Activated naive CD8-positive, alpha-beta T cell treated with anti-CD3 and anti-CD28 coated beads, Interleukin-2, amount 10 ng/mL, durations not matched to agents 7 days and 5 days (primary cell): ENCODE results near the gene NME4. TPM values are rescaled to one million over a fixed set of nuclear protein-coding genes. Genes with fewer than 3 reads are reported as not detected.

Source experiments
- ATAC-seq: fragments of 150-1000 bp; cut with Tn5 transposase; one replicate; pipeline ENCODE4 v1.10.0; 2021; ENCODE audit warnings: low read depth, moderate library complexity
- POLR2A ChIA-PET: fragments of 350-600 bp; sonication (Branson Sonifier 250); formaldehyde crosslinking; loops from one replicate; lab custom pipeline; 2021; ENCODE audit warnings: antibody characterized with exemption; lab: Charles Lee
- DNase-seq: peaks from one replicate; pipeline ENCODE4 v3.0.0; 2021
- H3K27ac Mint-ChIP-seq: one replicate; pipeline ENCODE4 v1.8.0; 2022; ENCODE audit warnings: mild to moderate bottlenecking, mixed read lengths
- H3K27me3 Mint-ChIP-seq: one replicate; pipeline ENCODE4 v1.8.0; 2022; ENCODE audit warnings: mild to moderate bottlenecking, moderate library complexity, mixed read lengths
- H3K36me3 Mint-ChIP-seq: one replicate; pipeline ENCODE4 v1.8.0; 2021; ENCODE audit warnings: mild to moderate bottlenecking, mixed read lengths
- H3K4me1 Mint-ChIP-seq: one replicate; pipeline ENCODE4 v1.8.0; 2021; ENCODE audit warnings: mixed read lengths
- H3K4me3 Mint-ChIP-seq: one replicate; pipeline ENCODE4 v1.8.0; 2022; ENCODE audit warnings: mild to moderate bottlenecking, moderate library complexity, mixed read lengths
- H3K9me3 Mint-ChIP-seq: one replicate; pipeline ENCODE4 v1.8.0; 2021; ENCODE audit warnings: mixed read lengths
- total RNA-seq, 2 experiments: library from RNA; stranded (reverse); gene quantifications; one replicate each; pipeline ENCODE4 v1.2.3, GENCODE V29; 2021

Gene NME4
- total RNA-seq, 2 experiments from 2014 or later = 8.2 to 8.8 TPM

DNA sequence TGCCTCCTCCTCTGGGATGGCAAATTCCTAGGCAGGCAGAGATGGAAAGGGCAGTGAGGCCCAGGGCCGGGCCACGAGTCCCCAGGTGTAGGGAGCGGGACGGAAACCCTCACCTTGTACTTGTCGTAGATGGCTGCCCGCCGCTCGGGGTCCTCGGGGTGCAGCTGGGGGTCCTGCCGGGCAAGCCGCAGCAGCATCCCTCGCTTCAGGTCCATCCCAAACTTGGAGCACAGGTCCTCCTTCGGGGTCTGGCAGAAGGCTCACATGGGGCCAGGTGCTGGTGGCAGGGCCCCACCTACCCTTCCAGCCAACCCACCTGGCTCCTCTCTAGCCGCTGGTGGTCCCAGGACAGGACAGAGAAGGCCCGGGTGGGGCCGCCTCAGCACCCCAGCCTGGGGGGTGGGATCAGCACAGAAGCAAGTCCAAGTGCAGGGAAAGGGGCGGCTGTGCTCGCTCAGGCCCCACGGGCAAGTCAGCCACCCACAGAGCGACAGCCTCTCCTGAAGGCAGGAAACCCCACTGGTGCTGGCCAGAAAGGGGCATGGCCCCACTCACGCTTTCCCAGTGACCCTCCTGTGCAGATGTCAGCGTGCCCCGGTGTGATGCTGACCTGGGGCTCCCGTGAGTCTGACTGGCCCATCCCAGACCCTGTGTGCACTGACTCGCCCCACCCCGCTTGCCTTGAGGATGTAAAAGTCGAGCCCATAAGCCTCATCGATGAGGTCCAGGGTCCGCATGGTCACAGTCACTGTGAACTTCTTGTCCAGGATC is 28.4 kb upstream of the NME4 start:
- DNase-seq (no peak), ATAC-seq (no peak)
- no peaks in the 10 kb centered on the region for H3K9me3 Mint-ChIP-seq
- peak overlapping the region; percentile 42 for H3K27ac Mint-ChIP-seq
- POLR2A ChIA-PET = no interaction called here
- H3K36me3 Mint-ChIP-seq = peaks cover 9% of the 10 kb centered on the region
- H3K4me3 Mint-ChIP-seq = no peak overlapping the region
- peaks cover 2% of the 10 kb centered on the region for H3K27me3 Mint-ChIP-seq
- H3K4me1 Mint-ChIP-seq = peaks cover 5% of the 10 kb centered on the region

DNA sequence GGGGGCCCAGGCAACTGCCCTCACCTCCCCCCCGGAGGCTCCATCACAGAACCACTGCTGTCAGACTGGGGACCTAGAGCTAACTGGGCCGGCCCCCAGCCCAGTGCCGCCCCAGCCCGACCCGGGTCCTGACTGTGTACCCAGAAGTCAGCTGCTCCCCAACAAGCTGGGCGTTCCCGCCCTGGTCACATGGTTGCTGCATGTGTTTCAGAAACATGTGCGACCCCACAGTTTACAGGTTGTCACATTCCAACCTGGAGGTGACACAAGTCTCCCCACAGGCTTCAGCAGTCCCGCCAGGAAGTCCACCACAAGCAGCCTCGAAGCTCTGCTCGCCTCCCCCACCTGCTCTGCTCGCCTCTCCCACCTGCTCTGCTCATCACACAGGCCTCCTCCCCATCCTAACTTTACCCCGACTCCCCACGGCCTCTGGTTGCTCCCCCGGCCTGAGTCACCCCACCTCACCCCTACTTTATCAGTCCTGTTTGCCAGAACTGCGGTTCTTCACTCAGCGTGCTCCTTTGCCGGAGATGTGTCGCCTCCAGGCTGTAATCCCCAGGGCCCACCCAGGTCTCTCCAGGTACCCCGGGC is 27.6 kb upstream of the NME4 start:
- DNase-seq = no peak
- POLR2A ChIA-PET = no interaction called here
- Mint-ChIP-seq H3K9me3 (no peaks in the 10 kb centered on the region), H3K27ac (peak overlapping the region; percentile 42), H3K4me1 (peaks cover 5% of the 10 kb centered on the region), H3K36me3 (peaks cover 9% of the 10 kb centered on the region), H3K27me3 (no peaks in the 10 kb centered on the region), H3K4me3 (peak overlapping the region; percentile 64)
- ATAC-seq = no peak

DNA sequence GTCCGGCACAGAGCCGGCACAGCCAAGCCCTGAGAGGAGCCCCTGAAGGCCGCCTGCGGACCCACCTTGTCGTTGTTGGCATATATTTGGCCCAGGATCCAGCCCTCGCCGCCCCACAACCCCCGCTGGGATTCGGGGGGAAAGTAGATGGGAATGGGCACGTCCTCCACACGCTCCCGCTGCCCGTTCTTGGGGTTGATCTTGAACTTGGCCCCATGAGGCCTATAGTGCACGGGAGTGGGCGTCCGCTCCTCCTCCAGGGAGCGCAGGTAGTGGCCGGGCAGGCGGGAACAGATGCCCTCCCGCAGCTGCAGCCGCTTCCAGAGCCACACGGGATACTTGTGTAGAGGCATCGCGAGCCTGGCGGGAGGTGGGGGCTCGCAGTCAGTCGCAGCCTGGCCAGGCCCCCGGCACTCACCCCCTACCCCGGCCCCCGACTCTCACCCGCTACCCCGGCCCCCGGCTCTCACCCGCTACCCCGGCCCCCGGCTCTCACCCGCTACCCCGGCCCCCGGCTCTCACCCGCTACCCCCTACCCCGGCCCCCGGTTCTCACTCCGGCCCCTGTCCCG is 27.0 kb upstream of the NME4 start:
- POLR2A ChIA-PET = interaction anchor here (1.0 to 2.1 kb wide), 5 partner anchors 8 to 198 kb away, joined by 5 to 27 read pairs (median 7); partner anchors contain the start of genes DECR2 and PGAP6
- ATAC-seq (no peak), DNase-seq (no peak)
- peaks cover 5% of the 10 kb centered on the region for H3K4me1 Mint-ChIP-seq
- H3K9me3 Mint-ChIP-seq = no peaks in the 10 kb centered on the region
- H3K27me3 Mint-ChIP-seq = no peaks in the 10 kb centered on the region
- H3K27ac Mint-ChIP-seq = peak overlapping the region; percentile 61
- peaks cover 9% of the 10 kb centered on the region for H3K36me3 Mint-ChIP-seq
- peak overlapping the region; percentile 64 for H3K4me3 Mint-ChIP-seq

DNA sequence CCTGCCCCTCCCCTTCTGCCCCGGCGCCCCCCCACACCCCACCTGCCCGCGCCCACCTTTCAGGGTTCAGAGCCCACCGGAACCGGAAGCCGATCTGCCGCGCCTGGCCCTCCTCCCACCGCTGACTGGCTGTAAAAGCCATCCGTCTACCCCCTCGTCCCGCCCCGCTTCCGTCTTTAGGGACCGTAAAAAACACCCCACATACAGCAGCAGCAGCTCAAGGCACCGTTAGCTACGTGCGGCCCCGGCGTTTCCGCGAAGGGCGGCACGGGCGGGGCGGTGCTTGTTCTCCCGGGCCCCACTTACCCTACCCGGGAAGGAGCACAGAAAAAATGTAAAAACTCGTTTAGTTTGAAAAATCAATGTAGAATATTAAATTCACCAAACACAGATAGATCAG is 26.6 kb upstream of the NME4 start, which contains the start of gene MRPL28:
Gene MRPL28, minus strand, starts transcription at position 96 of the 400 bp plus-strand sequence. CDS start 320 bp downstream, outside the sequence.
- POLR2A ChIA-PET = interaction anchor here (0.9 to 2.1 kb wide), 6 partner anchors 8 to 198 kb away, joined by 5 to 27 read pairs (median 6); partner anchors contain the start of genes DECR2 and PGAP6
- peaks cover 5% of the 10 kb centered on the region for H3K4me1 Mint-ChIP-seq
- ATAC-seq (peak; percentile 97), DNase-seq (peak; percentile 91)
- peaks cover 9% of the 10 kb centered on the region for H3K36me3 Mint-ChIP-seq
- H3K27ac Mint-ChIP-seq = peak within 1 kb of the TSS; percentile 93
- no peaks in the 10 kb centered on the region for H3K27me3 Mint-ChIP-seq
- peak within 1 kb of the TSS; percentile 89 for H3K4me3 Mint-ChIP-seq
- no peaks in the 10 kb centered on the region for H3K9me3 Mint-ChIP-seq

DNA sequence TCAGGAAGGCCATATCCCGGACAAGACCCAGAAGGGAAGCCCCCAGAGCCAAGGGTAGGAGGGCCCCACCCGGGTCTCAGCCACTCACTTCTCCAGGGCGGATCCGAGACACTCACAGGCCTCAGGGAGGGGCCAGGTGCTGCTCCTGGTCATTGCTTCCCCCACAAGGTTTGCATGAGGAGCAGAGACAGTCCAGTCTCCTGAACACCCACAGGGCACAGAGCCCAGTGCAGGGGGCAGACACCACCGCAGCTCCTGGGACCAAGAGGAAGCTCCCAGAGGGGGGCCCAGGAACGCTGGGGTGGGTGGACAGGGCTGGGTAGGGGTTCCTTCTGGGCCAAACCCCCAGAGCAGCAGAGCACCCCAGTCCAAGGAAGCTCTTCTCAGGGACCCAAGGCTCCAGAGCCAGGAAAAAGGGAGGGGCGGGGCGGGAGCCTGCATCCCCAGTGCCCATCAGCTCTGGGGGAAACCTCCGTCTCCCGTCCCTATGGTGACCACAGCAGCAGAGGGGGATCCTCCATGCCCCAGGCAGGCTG is 26.0 kb upstream of the NME4 start:
- Mint-ChIP-seq H3K9me3 (no peaks in the 10 kb centered on the region), H3K36me3 (peaks cover 9% of the 10 kb centered on the region), H3K27ac (peak overlapping the region; percentile 93), H3K27me3 (no peaks in the 10 kb centered on the region), H3K4me1 (peaks cover 5% of the 10 kb centered on the region), H3K4me3 (peak overlapping the region; percentile 89)
- no peak for ATAC-seq
- POLR2A ChIA-PET = interaction anchor here (0.6 to 2.1 kb wide), 7 partner anchors 9 to 304 kb away, joined by 3 to 27 read pairs (median 5); partner anchors contain the start of genes DECR2, PGAP6 and RHBDL1
- no peak for DNase-seq

DNA sequence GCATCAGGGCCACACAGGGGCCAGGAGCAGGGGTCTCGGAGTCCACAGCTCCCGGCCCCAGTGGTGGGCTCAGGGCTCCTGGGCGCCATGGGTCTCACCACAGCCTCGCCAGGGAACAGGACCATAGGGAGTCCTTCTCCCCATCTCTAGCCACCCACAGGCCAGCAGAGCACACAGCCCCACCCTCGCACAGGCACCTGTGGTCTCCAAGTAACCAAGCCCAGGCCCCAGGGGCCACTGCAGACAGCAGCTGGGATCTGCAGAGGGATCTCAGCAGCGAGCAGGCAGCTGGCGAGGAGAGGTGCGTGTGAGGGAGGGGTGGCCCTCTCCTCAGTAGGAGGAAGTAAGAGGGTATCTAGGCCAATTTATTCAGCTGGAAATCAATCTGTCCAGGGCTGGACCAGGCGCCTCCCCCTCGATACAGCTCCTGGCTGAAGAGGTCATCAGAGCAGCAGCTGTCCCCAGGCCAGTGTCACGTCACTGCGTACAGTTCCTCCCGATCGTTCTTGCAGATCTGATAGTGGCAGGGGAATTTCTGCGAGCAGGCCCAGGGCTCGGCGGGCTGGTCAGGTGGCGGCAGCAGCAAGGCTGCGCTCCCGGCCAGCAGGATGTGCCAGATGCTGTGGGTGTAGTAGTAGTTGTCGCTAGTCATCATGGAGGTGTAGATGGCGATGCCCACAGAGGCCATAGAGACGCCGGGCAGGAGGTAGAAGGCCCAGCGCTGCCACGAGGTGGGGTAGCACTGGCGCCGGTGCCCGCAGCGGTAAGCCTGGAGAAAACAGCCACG is 25.3 kb upstream of the NME4 start:
- H3K27ac Mint-ChIP-seq = peak overlapping the region; percentile 65

DNA sequence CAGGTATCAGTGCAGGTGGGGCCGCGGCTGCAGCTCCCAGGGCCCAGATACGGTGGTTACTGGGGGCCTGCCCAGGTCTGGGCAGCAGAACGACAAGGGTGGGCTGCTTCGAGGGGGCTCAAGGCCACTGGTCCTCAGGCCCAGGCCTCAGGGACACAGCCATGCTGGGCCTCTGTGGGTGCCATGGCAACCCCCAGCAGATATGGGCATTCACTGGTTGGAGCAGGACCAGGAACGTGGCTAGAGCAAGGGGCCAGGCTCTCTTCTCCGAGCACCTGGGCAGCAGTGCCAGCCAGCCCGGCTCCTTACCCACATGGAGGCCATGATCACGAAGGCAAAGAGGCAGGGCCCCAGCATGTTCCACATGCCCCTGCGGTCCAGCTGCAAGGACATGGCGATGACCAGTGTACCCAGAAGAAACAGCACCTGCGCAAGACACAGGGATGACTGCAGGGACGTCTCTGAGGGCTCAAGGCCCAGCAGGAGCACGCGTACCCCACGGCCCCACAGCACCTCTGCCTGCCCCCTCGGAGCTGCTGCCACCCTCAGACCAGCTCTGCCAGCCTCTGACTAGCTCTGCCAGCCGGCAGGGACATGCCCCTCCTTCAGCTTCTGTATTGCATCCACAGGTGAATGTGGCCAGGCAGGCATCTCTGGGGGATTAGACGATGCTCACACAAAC is 24.6 kb upstream of the NME4 start:
- no peak for DNase-seq
- H3K27ac Mint-ChIP-seq = no peak overlapping the region
- POLR2A ChIA-PET = interaction anchor here (0.6 kb wide), 1 partner anchor 1652 kb away, joined by 3 read pairs; no protein-coding TSS in a partner anchor

More for the DNA sequence above, 25.3 kb upstream of the NME4 start:
- H3K4me1 Mint-ChIP-seq = peaks cover 5% of the 10 kb centered on the region
- H3K36me3 Mint-ChIP-seq = peaks cover 9% of the 10 kb centered on the region
- no peaks in the 10 kb centered on the region for H3K9me3 Mint-ChIP-seq
- no peak for ATAC-seq
- H3K4me3 Mint-ChIP-seq = peak overlapping the region; percentile 19
- DNase-seq = no peak
- H3K27me3 Mint-ChIP-seq = no peaks in the 10 kb centered on the region
- POLR2A ChIA-PET = interaction anchor here (0.6 to 2.1 kb wide), 4 partner anchors 9 to 1653 kb away, joined by 3 to 27 read pairs (median 6); partner anchors contain the start of genes DECR2 and PGAP6

DNA sequence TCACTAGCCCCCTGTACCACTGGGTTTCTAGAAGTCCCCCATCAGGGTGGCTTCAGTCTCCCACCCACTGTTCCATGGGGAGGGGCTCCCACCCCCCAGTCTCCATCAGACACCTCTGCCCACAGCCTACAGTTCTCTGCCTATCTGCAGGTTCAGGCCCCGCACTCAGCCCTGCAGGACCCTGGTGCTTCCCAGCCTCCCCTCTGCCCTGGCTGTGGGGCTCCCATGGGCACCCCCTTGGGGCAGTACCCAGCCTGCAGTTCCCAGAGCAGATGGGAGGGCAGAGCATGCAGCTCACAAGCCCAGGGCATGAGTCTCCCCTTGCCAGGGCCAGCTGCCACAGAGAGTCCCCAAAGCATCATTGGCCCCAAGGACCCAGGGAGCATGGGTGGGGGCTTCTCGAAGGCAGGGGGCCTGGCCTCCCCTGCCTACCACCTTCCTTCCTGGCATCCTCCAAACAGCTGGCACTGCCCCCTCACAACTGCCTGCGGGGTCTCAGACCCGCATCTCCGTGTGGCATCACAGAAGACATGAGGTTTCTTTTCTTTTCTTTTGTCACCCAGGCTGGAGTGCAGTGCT is 23.9 kb upstream of the NME4 start:
- POLR2A ChIA-PET = no interaction called here
- Mint-ChIP-seq H3K36me3 (peaks cover 6% of the 10 kb centered on the region), H3K27me3 (no peaks in the 10 kb centered on the region), H3K27ac (no peak overlapping the region), H3K4me1 (peaks cover 5% of the 10 kb centered on the region), H3K4me3 (no peak overlapping the region), H3K9me3 (no peaks in the 10 kb centered on the region)
- DNase-seq (no peak), ATAC-seq (no peak)

More for the DNA sequence above, 24.6 kb upstream of the NME4 start:
- no peak overlapping the region for H3K4me3 Mint-ChIP-seq
- no peak for ATAC-seq
- H3K9me3 Mint-ChIP-seq = no peaks in the 10 kb centered on the region
- H3K36me3 Mint-ChIP-seq = peaks cover 6% of the 10 kb centered on the region
- H3K27me3 Mint-ChIP-seq = no peaks in the 10 kb centered on the region
- H3K4me1 Mint-ChIP-seq = peaks cover 5% of the 10 kb centered on the region

DNA sequence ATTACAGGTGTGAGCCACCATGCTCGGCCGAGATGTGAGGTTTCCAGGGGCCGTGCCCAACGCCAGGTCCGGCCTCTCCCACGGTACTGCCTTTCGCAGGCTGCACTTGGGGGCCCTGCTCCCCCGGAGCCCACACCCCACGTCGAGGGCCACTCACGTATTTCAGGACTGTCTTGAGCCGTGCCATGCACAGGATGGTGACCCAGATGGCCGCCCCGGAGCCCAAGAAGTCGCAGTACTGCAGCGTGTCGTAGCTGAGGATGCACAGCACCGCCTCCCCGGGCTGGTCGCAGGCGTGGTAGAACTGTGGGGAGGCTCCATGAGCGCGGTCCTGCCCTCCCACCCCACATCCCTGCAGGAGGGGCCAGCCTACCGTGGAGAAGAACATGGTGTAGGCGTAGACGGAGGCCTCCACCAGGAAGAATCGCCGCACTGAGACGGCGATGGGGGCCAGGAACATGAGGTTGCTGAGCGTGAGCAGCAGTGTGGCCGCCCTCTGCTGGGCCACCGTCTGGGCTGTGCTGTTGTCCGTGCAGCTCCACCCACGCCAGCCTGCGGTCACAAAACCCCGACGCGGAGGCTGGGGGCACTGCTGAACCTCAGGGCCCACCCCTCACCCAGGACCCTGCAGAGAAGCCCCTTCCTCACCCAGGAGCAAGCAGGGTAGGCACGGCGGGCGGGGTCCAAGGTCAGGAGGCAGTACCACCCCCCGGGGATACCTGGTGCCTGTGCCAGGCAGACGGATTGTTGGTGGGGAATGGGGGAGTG is 23.0 kb upstream of the NME4 start:
- no peak overlapping the region for H3K27ac Mint-ChIP-seq

DNA sequence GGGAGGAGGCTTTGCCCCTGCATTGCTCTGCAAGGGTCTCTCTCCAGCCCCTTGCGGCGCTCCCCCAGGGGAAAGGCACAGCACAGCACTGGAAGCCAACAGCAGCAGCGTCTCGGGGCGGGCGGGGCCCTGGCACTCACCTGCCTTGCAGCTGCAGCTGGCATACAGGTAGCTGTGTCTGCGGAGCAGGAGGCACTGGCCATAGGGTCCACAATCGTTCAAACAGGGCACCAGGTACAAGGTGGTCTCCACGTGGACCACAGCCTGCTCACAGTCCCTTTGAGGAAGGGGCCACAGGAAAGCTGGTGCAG is 22.4 kb upstream of the NME4 start:
- ATAC-seq = no peak
- Mint-ChIP-seq H3K4me3 (no peak overlapping the region), H3K36me3 (peaks cover 6% of the 10 kb centered on the region), H3K9me3 (no peaks in the 10 kb centered on the region), H3K27me3 (no peaks in the 10 kb centered on the region), H3K4me1 (peaks cover 5% of the 10 kb centered on the region), H3K27ac (no peak overlapping the region)
- DNase-seq = no peak
- POLR2A ChIA-PET = no interaction called here

More for the DNA sequence above, 23.0 kb upstream of the NME4 start:
- no peak for ATAC-seq
- H3K4me1 Mint-ChIP-seq = peaks cover 5% of the 10 kb centered on the region
- no peaks in the 10 kb centered on the region for H3K9me3 Mint-ChIP-seq
- DNase-seq = no peak
- no peaks in the 10 kb centered on the region for H3K27me3 Mint-ChIP-seq
- H3K36me3 Mint-ChIP-seq = peaks cover 6% of the 10 kb centered on the region
- no peak overlapping the region for H3K4me3 Mint-ChIP-seq
- POLR2A ChIA-PET = no interaction called here

DNA sequence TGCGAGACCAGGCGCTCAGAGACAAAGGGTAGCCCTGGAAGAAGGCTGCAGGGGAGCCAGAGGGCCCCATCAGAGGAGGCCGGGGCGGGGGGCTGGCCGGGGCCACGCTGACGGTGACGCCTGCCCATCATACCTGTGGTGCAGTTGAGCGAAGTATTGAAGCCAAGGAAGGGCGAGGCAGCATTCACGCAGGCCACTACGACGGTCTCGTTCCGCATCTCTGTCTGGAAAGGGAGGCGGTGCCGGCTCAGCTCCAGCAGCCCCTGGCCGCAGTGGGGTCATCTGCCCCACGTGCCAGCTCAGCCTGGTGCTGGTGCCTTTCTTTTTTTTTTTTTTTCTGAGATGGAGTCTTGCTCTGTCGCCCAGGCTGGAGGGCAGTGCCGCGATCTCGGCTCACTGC is 21.8 kb upstream of the NME4 start:
- H3K9me3 Mint-ChIP-seq = no peaks in the 10 kb centered on the region
- no peaks in the 10 kb centered on the region for H3K27me3 Mint-ChIP-seq
- no peak overlapping the region for H3K27ac Mint-ChIP-seq
- no peak for DNase-seq
- POLR2A ChIA-PET = no interaction called here
- H3K36me3 Mint-ChIP-seq = peaks cover 6% of the 10 kb centered on the region
- ATAC-seq = no peak
- peaks cover 5% of the 10 kb centered on the region for H3K4me1 Mint-ChIP-seq
- no peak overlapping the region for H3K4me3 Mint-ChIP-seq
